Natural killer cell (primary cell): ENCODE data around the gene CIAO2B. TPM values are rescaled to one million over a fixed set of nuclear protein-coding genes. Genes with fewer than 3 reads are reported as not detected.

Source experiments
- ATAC-seq, 3 donors: fragments of 150-1000 bp in 2 of 3; fragments of 200-7000 bp in 1 of 3; cut with Tn5 transposase; 1 replicate in 1 of 3; 2 replicates in 2 of 3; pipeline ENCODE4 v1.10.0; 2021; ENCODE audit warnings: mild to moderate bottlenecking in 2 of 3, moderate library complexity in 2 of 3
- DNase-seq, 2 donors: peaks; one replicate each; pipeline versions ENCODE4 v3.0.0 to v3.0.0-alpha.2; 2013 to 2021; ENCODE audit warnings: mixed read lengths in 1 of 2
- H3K27ac ChIP-seq: one replicate; pipeline ENCODE4 v1.5.1; 2013; ENCODE audit warnings: mild to moderate bottlenecking, low read length
- H3K27me3 ChIP-seq: one replicate; pipeline ENCODE4 v1.6.1; 2013; ENCODE audit warnings: low read length; ENCODE audit not compliant: control insufficient read depth, insufficient read depth
- H3K36me3 ChIP-seq: one replicate; pipeline ENCODE4 v1.6.1; 2013; ENCODE audit warnings: low read length; ENCODE audit not compliant: control insufficient read depth, insufficient read depth
- H3K4me1 ChIP-seq: one replicate; pipeline ENCODE4 v1.6.1; 2013; ENCODE audit warnings: low read length; ENCODE audit not compliant: control insufficient read depth, insufficient read depth
- H3K4me3 ChIP-seq: one replicate; pipeline ENCODE4 v1.5.1; 2013; ENCODE audit warnings: low read length
- H3K9me3 ChIP-seq: one replicate; pipeline ENCODE4 v1.6.1; 2013; ENCODE audit warnings: low read length; ENCODE audit not compliant: control insufficient read depth, insufficient read depth
- H3K27ac Mint-ChIP-seq, 2 donors: one replicate each; pipeline ENCODE4 v1.8.0; 2022; ENCODE audit warnings: mild to moderate bottlenecking in 2 of 2, mixed read lengths in 2 of 2, moderate library complexity in 1 of 2
- H3K27me3 Mint-ChIP-seq, 2 donors: one replicate each; pipeline ENCODE4 v1.8.0; 2022; ENCODE audit warnings: low read depth in 2 of 2, mixed read lengths in 2 of 2
- H3K36me3 Mint-ChIP-seq: one replicate; pipeline ENCODE4 v1.8.0; 2022; ENCODE audit warnings: mixed read lengths
- H3K4me1 Mint-ChIP-seq, 2 donors: one replicate each; pipeline ENCODE4 v1.8.0; 2022; ENCODE audit warnings: mixed read lengths in 2 of 2
- H3K4me3 Mint-ChIP-seq: one replicate; pipeline ENCODE4 v1.8.0; 2022; ENCODE audit warnings: mild to moderate bottlenecking, moderate library complexity, mixed read lengths
- H3K9me3 Mint-ChIP-seq, 2 donors: one replicate each; pipeline ENCODE4 v1.8.0; 2022; ENCODE audit warnings: mixed read lengths in 2 of 2
- CTCF ChIP-seq: fragments of 200-600 bp; IDR thresholded peaks from one replicate; pipeline ENCODE4 v1.8.0; 2022; ENCODE audit warnings: antibody characterized with exemption
- WGBS: methylation state at CpG from one replicate; pipeline ENCODE4 v1.1.7; 2013; ENCODE audit warnings: missing lambda C conversion rate; ENCODE audit not compliant: insufficient coverage; 5-methylcytosine and 5-hydroxymethylcytosine counted together
- intact Hi-C: fragments of 100-400 bp; cut with micrococcal nuclease; formaldehyde crosslinking; loops from one replicate; pipeline ENCODE4 v1.14.2; 2022
- total RNA-seq, 4 donors: library from RNA; stranded (reverse); fragments of 120-200 nt in 1 of 4; gene quantifications; one replicate each; pipeline versions ENCODE4 v1.2.3 to v1.2.4, GENCODE V29; 2013 to 2022

Gene CIAO2B
- total RNA-seq, 3 donors from 2014 or later (not counting 1 experiment from before 2014, with no cell fraction given) = 57.2 to 62.8 (median 60.0) TPM

DNA sequence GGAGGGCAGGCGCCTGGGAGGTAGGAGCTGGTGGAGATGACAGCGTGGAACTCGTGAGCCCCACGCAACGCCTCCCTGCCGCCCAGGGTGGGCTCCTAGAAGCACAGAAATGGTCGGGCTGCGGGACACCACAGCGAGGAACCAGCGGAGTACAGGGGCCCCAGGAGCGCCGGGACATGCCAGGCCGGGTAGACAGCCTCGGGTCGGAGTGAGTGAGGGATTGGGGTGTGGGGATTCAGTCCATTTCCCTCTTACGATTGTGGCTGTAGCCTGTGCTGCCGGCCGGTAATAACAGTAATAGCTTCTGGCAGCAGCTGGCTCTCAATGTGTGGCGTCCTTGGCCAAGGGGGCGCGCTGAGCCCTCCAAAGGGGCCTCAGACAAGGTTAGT, 14.6 kb upstream of the CIAO2B start:
- Mint-ChIP-seq H3K4me3 (peak overlapping the region; percentile 89), H3K27me3 (peaks cover 27 to 35% of the 10 kb centered on the region in 2 donors), H3K4me1 (peaks cover 23 to 25% of the 10 kb centered on the region in 2 donors), H3K36me3 (peaks cover 7% of the 10 kb centered on the region), H3K27ac (peak overlapping the region in 1 of 2 donors; percentile 71), H3K9me3 (no peaks in the 10 kb centered on the region)
- H3K27me3 ChIP-seq = peaks cover 33% of the 10 kb centered on the region
- WGBS = 22% methylated on average over 21 of the region's 21 CpGs
- peak in 1 of 3 donors; percentile 1 for ATAC-seq
- peaks cover 20% of the 10 kb centered on the region for H3K4me1 ChIP-seq
- H3K36me3 ChIP-seq = peaks cover under 1% of the 10 kb centered on the region
- H3K9me3 ChIP-seq = no peaks in the 10 kb centered on the region
- no peak overlapping the region for H3K27ac ChIP-seq
- TF ChIP-seq CTCF = no peak
- no peak for DNase-seq
- intact Hi-C loops = no loop called here
- no peak overlapping the region for H3K4me3 ChIP-seq

- Mint-ChIP-seq H3K36me3 (peaks cover 7% of the 10 kb centered on the region), H3K27me3 (peaks cover 25 to 33% of the 10 kb centered on the region in 2 donors), H3K4me1 (peaks cover 23 to 24% of the 10 kb centered on the region in 2 donors), H3K27ac (peak overlapping the region in 1 of 2 donors; percentile 71), H3K4me3 (peak overlapping the region; percentile 89), H3K9me3 (no peaks in the 10 kb centered on the region)
- ATAC-seq (peak in 2 of 3 donors; percentile 12 to 32), DNase-seq (peak in 1 of 2 donors; percentile 36)
- H3K36me3 ChIP-seq = peaks cover 2% of the 10 kb centered on the region
- no peaks in the 10 kb centered on the region for H3K9me3 ChIP-seq
- intact Hi-C loops = no loop called here
- H3K4me3 ChIP-seq = peak overlapping the region; percentile 35
- no peak for TF ChIP-seq CTCF
- WGBS = 2% methylated on average over 44 of the region's 44 CpGs
- H3K27me3 ChIP-seq = peaks cover 33% of the 10 kb centered on the region
- peaks cover 20% of the 10 kb centered on the region for H3K4me1 ChIP-seq
- no peak overlapping the region for H3K27ac ChIP-seq
Measured at GRCh38 chr16:66948134-66948836, 14.1 kb upstream of the CIAO2B start.

GRCh38 chr16:66947302-66948065, 13.3 kb upstream of the CIAO2B start:
- peak; percentile 82 for TF ChIP-seq CTCF

More at GRCh38 chr16:66947302-66948065, 13.3 kb upstream of the CIAO2B start:
- peaks cover 23 to 24% of the 10 kb centered on the region in 2 donors for H3K4me1 Mint-ChIP-seq
- H3K9me3 Mint-ChIP-seq = no peaks in the 10 kb centered on the region
- no peaks in the 10 kb centered on the region for H3K9me3 ChIP-seq
- H3K27me3 Mint-ChIP-seq = peaks cover 25 to 29% of the 10 kb centered on the region in 2 donors
- peak overlapping the region; percentile 89 for H3K4me3 Mint-ChIP-seq
- under 1% methylated on average over 16 of the region's 23 CpGs for WGBS
- DNase-seq (peak; percentile 73 to 92), ATAC-seq (peak; percentile 88 to 94 (median 94))
- H3K27ac ChIP-seq = no peak overlapping the region
- intact Hi-C loops = no loop called here
- peak overlapping the region in 1 of 2 donors; percentile 6 for H3K27ac Mint-ChIP-seq
- peaks cover 20% of the 10 kb centered on the region for H3K4me1 ChIP-seq
- H3K27me3 ChIP-seq = peaks cover 33% of the 10 kb centered on the region
- H3K36me3 ChIP-seq = peaks cover 6% of the 10 kb centered on the region
- H3K36me3 Mint-ChIP-seq = peaks cover 7% of the 10 kb centered on the region
- peak overlapping the region; percentile 35 for H3K4me3 ChIP-seq
